Mucosa of stomach (tissue), 1 donor: ENCODE results near the gene ARL3.
A peak's percentile ranks its signal among the peaks of the same experiment; 100 is the strongest.

ENCODE experiments used
- H3K27me3 ChIP-seq: one replicate; pipeline ENCODE4 v1.7.0; 2013; ENCODE audit warnings: mild to moderate bottlenecking, low read length; ENCODE audit not compliant: control insufficient read depth, insufficient read depth
- H3K36me3 ChIP-seq: one replicate; pipeline ENCODE4 v1.7.0; 2013; ENCODE audit warnings: low read length; ENCODE audit not compliant: control insufficient read depth, insufficient read depth
- H3K4me1 ChIP-seq: one replicate; pipeline ENCODE4 v1.7.0; 2013; ENCODE audit warnings: mild to moderate bottlenecking, low read length; ENCODE audit not compliant: control insufficient read depth, insufficient read depth
- H3K4me3 ChIP-seq: one replicate; pipeline ENCODE4 v1.7.0; 2013; ENCODE audit warnings: low read length
- H3K9ac ChIP-seq: one replicate; pipeline ENCODE4 v1.7.0; 2013; ENCODE audit warnings: mild to moderate bottlenecking, low read length, moderate library complexity
- H3K9me3 ChIP-seq: one replicate; pipeline ENCODE4 v1.7.0; 2013; ENCODE audit warnings: mild to moderate bottlenecking, low read length, moderate library complexity; ENCODE audit not compliant: control insufficient read depth
- donor health status: Pancreatic carcinoma.

ARL3 gene

GRCh38 chr10:102714621-102715455 lies 641 bp upstream of the ARL3 start, which contains the start of gene SFXN2:
SFXN2 (plus strand) TSS chr10:102714636; CDS start chr10:102726637, 12,001 bp downstream.
- Histone ChIP-seq H3K4me1 (peaks cover 10% of the 10 kb centered on the region), H3K36me3 (no peaks in the 10 kb centered on the region), H3K4me3 (peak within 1 kb of the TSS; percentile 98), H3K27me3 (no peaks in the 10 kb centered on the region), H3K9ac (peak within 1 kb of the TSS; percentile 78), H3K9me3 (no peaks in the 10 kb centered on the region)

- peaks cover 10% of the 10 kb centered on the region for H3K4me1 ChIP-seq
- H3K4me3 ChIP-seq: peak overlapping the region; percentile 98
- H3K9me3 ChIP-seq: no peaks in the 10 kb centered on the region
- peak overlapping the region; percentile 78 for H3K9ac ChIP-seq
- no peaks in the 10 kb centered on the region for H3K27me3 ChIP-seq
- H3K36me3 ChIP-seq: no peaks in the 10 kb centered on the region
These were observed 721 bp downstream of the ARL3 start for GRCh38 chr10:102713539-102713813.

GRCh38 chr10:102712843-102713538 lies 1.2 kb downstream of the ARL3 start:
- Histone ChIP-seq H3K9me3 (no peaks in the 10 kb centered on the region), H3K9ac (peak overlapping the region; percentile 78), H3K4me3 (peak overlapping the region; percentile 98), H3K36me3 (no peaks in the 10 kb centered on the region), H3K27me3 (no peaks in the 10 kb centered on the region), H3K4me1 (peaks cover 10% of the 10 kb centered on the region)

- peaks cover 10% of the 10 kb centered on the region for H3K4me1 ChIP-seq
- H3K9ac ChIP-seq: no peak overlapping the region
- no peaks in the 10 kb centered on the region for H3K27me3 ChIP-seq
- no peak overlapping the region for H3K4me3 ChIP-seq
- no peaks in the 10 kb centered on the region for H3K9me3 ChIP-seq
- no peaks in the 10 kb centered on the region for H3K36me3 ChIP-seq
These were observed 2.1 kb downstream of the ARL3 start for GRCh38 chr10:102712089-102712488.

GRCh38 chr10:102710609-102711008 lies 3.6 kb downstream of the ARL3 start:
- H3K4me3 ChIP-seq: no peak overlapping the region
- H3K36me3 ChIP-seq: no peaks in the 10 kb centered on the region
- H3K4me1 ChIP-seq: peaks cover 5% of the 10 kb centered on the region
- no peak overlapping the region for H3K9ac ChIP-seq
- no peaks in the 10 kb centered on the region for H3K9me3 ChIP-seq
- H3K27me3 ChIP-seq: no peaks in the 10 kb centered on the region

GRCh38 chr10:102705531-102705930 lies 8.7 kb downstream of the ARL3 start:
- H3K9me3 ChIP-seq: no peaks in the 10 kb centered on the region
- no peaks in the 10 kb centered on the region for H3K36me3 ChIP-seq
- no peaks in the 10 kb centered on the region for H3K27me3 ChIP-seq
- no peak overlapping the region for H3K4me3 ChIP-seq
- no peak overlapping the region for H3K9ac ChIP-seq
- H3K4me1 ChIP-seq: no peaks in the 10 kb centered on the region

- Histone ChIP-seq H3K4me3 (no peak overlapping the region), H3K36me3 (no peaks in the 10 kb centered on the region), H3K9me3 (no peaks in the 10 kb centered on the region), H3K9ac (no peak overlapping the region), H3K4me1 (no peaks in the 10 kb centered on the region), H3K27me3 (no peaks in the 10 kb centered on the region)
These were observed 9.3 kb downstream of the ARL3 start for GRCh38 chr10:102704915-102705314.

- H3K9me3 ChIP-seq: no peaks in the 10 kb centered on the region
- H3K4me3 ChIP-seq: no peak overlapping the region
- no peak overlapping the region for H3K9ac ChIP-seq
- H3K36me3 ChIP-seq: peaks cover 6% of the 10 kb centered on the region
- H3K27me3 ChIP-seq: no peaks in the 10 kb centered on the region
- no peaks in the 10 kb centered on the region for H3K4me1 ChIP-seq
These were observed 11.5 kb downstream of the ARL3 start for GRCh38 chr10:102702742-102703141.

- peaks cover 6% of the 10 kb centered on the region for H3K36me3 ChIP-seq
- H3K27me3 ChIP-seq: no peaks in the 10 kb centered on the region
- H3K4me3 ChIP-seq: no peak overlapping the region
- H3K9ac ChIP-seq: no peak overlapping the region
- no peaks in the 10 kb centered on the region for H3K9me3 ChIP-seq
- H3K4me1 ChIP-seq: no peaks in the 10 kb centered on the region
These were observed 12.4 kb downstream of the ARL3 start for GRCh38 chr10:102701796-102702195.

GRCh38 chr10:102701272-102701671 lies 12.9 kb downstream of the ARL3 start:
- peaks cover 6% of the 10 kb centered on the region for H3K36me3 ChIP-seq

GRCh38 chr10:102698894-102699293 lies 15.3 kb downstream of the ARL3 start:
- Histone ChIP-seq H3K4me3 (no peak overlapping the region), H3K4me1 (no peaks in the 10 kb centered on the region), H3K9ac (no peak overlapping the region), H3K27me3 (no peaks in the 10 kb centered on the region), H3K9me3 (no peaks in the 10 kb centered on the region), H3K36me3 (peaks cover 6% of the 10 kb centered on the region)

More at GRCh38 chr10:102701272-102701671, 12.9 kb downstream of the ARL3 start:
- no peaks in the 10 kb centered on the region for H3K27me3 ChIP-seq
- no peak overlapping the region for H3K9ac ChIP-seq
- no peaks in the 10 kb centered on the region for H3K4me1 ChIP-seq
- no peak overlapping the region for H3K4me3 ChIP-seq
- H3K9me3 ChIP-seq: no peaks in the 10 kb centered on the region

GRCh38 chr10:102696736-102697135 lies 17.5 kb downstream of the ARL3 start:
- H3K36me3 ChIP-seq: peaks cover 6% of the 10 kb centered on the region

More at GRCh38 chr10:102696736-102697135, 17.5 kb downstream of the ARL3 start:
- Histone ChIP-seq H3K4me3 (no peak overlapping the region), H3K4me1 (no peaks in the 10 kb centered on the region), H3K9ac (no peak overlapping the region), H3K27me3 (no peaks in the 10 kb centered on the region), H3K9me3 (no peaks in the 10 kb centered on the region)
